ENCODE results near the gene GPC2.

The GPC2 gene

DNA sequence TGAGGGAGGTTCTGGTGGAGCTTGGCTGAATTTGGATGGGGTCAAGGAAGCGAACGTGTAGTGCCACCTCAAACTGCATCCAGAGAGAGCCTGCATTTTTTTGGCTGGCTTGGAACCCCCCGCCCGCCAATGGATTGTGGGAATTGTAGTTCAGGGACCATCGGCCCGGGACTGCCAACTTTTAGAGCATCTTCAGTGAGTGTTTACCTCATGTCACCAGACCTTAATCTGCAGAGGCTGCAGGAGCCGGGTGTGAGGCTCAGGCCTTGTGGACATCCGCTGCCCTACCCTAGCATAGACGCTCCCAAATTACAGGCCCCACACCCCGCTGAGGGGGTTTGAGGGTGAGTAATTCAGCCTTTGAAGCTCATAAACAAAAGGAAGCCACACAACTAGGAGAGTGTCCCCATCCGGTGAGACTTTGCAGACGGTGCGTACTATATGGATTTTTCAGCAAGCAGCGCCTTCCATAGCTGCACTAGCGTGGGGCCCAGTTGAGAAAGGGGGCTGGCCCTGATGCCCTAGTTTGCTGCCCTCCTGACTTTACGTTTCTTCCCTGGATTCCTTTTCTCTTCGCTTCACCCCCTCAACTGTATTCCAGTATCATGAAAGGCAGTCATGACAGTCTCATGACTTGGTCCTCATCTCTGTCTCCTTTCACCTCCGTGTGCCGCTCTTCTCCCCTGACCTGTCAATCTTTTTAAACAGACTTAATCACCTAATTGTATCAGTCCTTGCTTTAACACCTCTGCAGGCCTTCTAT lies 57.0 kb downstream of the GPC2 start:
- TF ChIP-seq ZNF274 (IDR thresholded peaks at IDR 0.05; ENCODE audit: low read depth, low read length): no peak
- peak overlapping the region; percentile 68 for H3K4me3 ChIP-seq (ENCODE audit: low read length)
